GM18502 (cell line): Measurements from ENCODE around the gene ARHGAP1.

Source experiments
- ATAC-seq: cut with Tn5 transposase; IDR thresholded peaks from one replicate; pipeline ENCODE4 v1.9.1; 2021; ENCODE audit warnings: mild to moderate bottlenecking; ENCODE audit not compliant: unreplicated experiment, poor library complexity

The ARHGAP1 gene

GRCh38 chr11:46700241-46701077 is at the start of gene ARHGAP1, which contains the start of gene ZNF408:
Gene ARHGAP1, minus strand, starts transcription at chr11:46700619. Its CDS starts 4,512 bp downstream, at chr11:46696107.
Gene ZNF408, plus strand, starts transcription at chr11:46701031. Its CDS starts 17 bp downstream, at chr11:46701048.
- peak; percentile 88 for ATAC-seq

DNA sequence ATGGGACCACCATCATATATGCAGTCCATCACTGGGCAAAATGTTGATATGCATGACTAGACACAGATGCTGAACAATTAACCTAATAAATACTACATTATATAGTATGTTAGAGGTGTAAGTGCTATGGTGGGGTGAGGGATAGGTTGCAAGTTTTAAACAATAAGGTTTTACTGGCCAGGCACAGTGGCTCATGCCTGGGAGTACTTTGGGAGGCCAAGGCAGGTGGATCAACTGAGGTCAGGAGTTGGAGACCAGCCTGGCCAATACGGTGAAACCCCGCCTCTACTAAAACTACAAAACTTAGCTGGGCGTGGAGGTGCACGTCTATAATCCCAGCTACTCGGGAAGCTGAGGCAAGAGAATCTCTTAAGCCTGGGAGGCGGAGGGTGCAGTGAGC is 46.7 kb upstream of the ARHGAP1 start:
- no peak for ATAC-seq

DNA sequence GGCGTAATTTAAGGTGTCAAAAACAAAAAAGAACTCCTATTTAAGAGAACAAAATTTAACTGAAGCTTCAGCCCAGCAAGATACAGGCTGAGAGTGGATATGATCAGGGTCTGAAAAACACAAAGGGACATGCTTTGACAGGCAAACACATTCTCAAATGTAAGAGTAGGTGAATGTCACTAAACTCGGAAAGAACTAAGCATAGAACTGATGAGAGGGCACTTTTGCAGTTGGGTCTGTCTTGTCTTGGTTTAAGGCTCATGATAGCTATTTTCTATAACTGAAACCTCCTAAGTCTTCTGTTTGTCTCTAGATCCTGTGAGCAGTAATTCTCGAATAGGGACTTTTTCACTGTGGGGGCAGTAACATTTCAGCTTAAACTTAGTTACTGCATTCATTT is 45.6 kb upstream of the ARHGAP1 start:
- no peak for ATAC-seq

GRCh38 chr11:46745328-46745727 is 44.9 kb upstream of the ARHGAP1 start:
- no peak for ATAC-seq

GRCh38 chr11:46743693-46744339 is 43.4 kb upstream of the ARHGAP1 start:
- no peak for ATAC-seq

- no peak for ATAC-seq
Measured at GRCh38 chr11:46743043-46743442, 42.6 kb upstream of the ARHGAP1 start.

- ATAC-seq = no peak
Measured at GRCh38 chr11:46741600-46742484, 41.4 kb upstream of the ARHGAP1 start.

DNA sequence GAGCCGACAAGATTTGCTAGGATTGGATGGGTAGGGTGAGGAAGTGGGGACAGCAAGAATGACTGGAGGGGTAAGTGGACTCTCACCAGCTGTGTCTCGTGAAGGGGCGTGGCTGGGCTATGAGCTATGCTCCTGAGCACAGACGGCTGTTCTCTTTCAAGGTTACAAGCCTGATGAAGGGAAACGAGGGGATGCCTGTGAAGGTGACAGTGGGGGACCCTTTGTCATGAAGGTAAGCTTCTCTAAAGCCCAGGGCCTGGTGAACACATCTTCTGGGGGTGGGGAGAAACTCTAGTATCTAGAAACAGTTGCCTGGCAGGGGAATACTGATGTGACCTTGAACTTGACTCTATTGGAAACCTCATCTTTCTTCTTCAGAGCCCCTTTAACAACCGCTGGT is 38.5 kb upstream of the ARHGAP1 start:
- no peak for ATAC-seq

GRCh38 chr11:46737699-46738098 is 37.3 kb upstream of the ARHGAP1 start:
- no peak for ATAC-seq

GRCh38 chr11:46736615-46737014 is 36.2 kb upstream of the ARHGAP1 start:
- ATAC-seq = no peak

GRCh38 chr11:46736146-46736545 is 35.7 kb upstream of the ARHGAP1 start:
- no peak for ATAC-seq

DNA sequence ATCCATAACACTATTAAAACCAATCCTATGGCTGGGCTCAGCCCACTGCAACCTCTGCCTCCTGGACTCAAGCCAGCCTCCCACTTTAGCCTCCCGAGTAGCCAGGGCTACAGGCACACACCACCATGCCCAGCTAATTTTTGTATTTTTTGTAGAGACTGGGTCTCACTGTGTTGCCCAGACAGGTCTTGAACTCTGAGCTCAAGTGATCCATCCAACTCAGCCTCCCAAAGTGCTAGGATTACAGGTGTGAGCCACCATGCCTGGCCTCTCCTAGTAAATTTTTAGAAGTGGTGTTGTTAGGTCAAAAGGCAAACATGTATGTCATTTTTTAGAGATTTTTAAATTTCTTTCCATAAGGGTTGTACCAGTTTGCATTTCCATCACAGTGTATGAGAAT is 32.8 kb upstream of the ARHGAP1 start:
- ATAC-seq = no peak

- ATAC-seq = no peak
Measured at GRCh38 chr11:46731545-46731944, 31.1 kb upstream of the ARHGAP1 start.

- ATAC-seq = no peak
Measured at GRCh38 chr11:46729110-46730027, 28.9 kb upstream of the ARHGAP1 start.

GRCh38 chr11:46728659-46729040 is 28.2 kb upstream of the ARHGAP1 start:
- no peak for ATAC-seq

GRCh38 chr11:46727952-46728658 is 27.7 kb upstream of the ARHGAP1 start:
- ATAC-seq = no peak

DNA sequence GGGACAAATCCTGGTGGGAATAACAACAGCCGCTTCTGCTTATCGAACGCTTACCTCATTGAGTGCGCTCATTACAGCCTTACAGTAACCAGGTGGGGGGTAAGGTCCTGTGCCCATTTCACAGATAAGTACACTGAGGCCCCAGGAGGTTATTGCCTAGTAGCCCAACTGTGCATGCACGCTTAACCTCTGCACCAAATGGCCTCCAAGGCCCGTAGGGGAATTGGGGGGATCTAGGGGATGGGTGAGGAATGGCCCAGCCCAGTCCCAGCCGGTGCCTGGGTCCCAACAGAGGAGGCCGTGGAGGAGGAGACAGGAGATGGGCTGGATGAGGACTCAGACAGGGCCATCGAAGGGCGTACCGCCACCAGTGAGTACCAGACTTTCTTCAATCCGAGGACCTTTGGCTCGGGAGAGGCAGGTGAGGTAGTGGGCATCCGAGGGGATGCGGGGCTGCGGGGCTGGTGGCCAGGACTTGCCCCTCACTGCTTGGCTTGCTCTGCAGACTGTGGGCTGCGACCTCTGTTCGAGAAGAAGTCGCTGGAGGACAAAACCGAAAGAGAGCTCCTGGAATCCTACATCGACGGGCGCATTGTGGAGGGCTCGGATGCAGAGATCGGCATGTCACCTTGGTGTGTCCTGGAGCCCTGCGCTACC is 25.9 kb upstream of the ARHGAP1 start:
- no peak for ATAC-seq

DNA sequence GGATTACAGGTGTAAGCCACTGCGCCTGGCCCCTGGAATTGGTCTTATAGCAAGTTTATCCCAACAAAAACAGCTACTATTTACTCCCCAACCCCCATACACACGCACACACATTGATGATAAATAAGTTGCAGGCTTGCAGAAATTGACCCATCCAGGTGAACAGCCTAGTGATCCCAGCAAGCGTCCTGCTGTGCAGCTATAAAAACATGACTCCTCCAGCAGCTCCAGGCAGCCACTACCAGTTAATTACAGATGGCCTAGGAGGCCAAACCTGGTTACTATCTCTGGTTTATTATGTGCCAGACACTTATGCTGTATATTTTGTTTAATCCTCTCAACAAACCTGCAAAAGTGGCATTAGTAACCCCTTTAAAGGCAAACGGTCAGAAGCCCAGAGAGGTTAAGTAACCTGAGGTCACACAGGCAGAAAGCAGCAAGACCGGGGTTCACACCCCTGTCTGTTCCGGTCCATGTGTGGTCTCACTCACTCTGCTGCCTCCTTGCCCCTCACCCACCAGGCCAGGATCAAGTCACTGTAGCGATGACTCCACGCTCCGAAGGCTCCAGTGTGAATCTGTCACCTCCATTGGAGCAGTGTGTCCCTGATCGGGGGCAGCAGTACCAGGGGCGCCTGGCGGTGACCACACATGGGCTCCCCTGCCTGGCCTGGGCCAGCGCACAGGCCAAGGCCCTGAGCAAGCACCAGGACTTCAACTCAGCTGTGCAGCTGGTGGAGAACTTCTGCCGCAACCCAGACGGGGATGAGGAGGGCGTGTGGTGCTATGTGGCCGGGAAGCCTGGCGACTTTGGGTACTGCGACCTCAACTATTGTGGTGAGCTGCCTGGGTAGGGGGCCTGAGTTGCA is 25.2 kb upstream of the ARHGAP1 start:
- ATAC-seq = no peak
